SKM-1 treated with dmso at 0.1 percent for 144 hours (cell line): ENCODE measurements around the gene COL19A1.
"Not testable (repeated sequence)": the region's sequence is repeated elsewhere in the genome, so short reads cannot be mapped to it uniquely, and the experiment has no call there.

Experiments
- DNase-seq: peaks from one replicate; lab custom pipeline; 2025; ENCODE audit not compliant: unreplicated experiment; lab: John Stamatoyannopoulos, UW

The COL19A1 gene

GRCh38 chr6:69957985-69958559 is 91.7 kb downstream of the COL19A1 start:
- DNase-seq = no peak

- DNase-seq = no peak
These were observed 92.6 kb downstream of the COL19A1 start for GRCh38 chr6:69958978-69959377.

- not testable (repeated sequence) for DNase-seq
These were observed 99.6 kb downstream of the COL19A1 start for GRCh38 chr6:69965974-69966373.

DNA sequence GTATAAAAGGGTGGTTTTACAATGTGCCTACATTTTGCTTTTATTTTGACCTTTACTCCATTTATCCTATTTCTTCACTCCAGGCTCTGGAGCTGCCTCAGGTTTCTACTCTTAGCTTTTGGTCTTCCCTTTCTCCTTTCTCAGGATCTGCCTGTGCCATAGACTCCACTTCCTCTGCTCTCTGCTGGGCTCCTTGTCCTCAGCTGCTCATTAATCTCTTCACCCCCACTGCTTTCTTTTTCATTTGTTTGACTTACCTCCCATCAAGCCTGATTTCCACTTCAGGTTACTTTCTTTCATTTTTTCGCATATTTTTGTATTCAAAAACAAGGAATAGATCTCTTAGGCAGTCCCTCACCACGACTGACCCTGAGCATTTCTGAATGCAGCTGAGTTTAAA is 106.8 kb downstream of the COL19A1 start:
- DNase-seq = no peak

DNA sequence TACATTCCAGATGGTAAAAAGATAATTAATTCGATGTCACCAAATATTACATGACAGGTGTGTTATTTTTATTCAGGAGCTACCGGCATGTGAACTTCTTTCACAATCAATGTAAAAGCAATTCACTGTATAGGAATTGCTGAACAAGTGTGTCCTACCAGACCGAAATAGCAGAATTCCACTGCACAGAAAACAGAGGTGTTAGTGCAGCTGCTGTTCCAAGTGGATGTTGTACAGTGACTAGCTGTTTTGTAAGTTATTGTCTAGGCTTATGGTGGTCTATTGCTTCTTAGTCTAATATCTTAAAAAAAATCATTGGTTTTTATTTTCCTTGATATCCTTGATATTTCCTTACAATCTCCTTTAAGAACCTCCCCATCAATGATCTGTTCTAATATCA is 107.4 kb downstream of the COL19A1 start:
- no peak for DNase-seq

DNA sequence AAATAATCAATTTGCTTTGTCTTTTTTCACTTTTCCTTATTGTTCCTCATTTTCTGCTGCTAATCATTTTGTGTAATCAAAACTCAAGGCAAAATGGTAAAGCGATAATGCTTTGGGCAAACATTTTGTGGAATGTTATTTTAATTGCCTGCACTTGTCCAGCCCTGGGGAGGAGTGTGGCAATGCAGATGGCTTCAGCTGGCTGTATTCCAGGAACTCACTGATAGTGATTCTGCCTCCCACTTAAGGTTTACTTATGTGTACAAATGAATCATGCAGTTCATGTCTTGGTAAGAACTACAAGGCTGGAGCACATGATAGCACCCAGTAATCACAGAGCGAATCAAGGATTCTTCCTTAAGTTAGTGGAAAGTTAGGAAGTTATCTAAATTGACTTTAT is 107.8 kb downstream of the COL19A1 start:
- DNase-seq = no peak

- DNase-seq = no peak
These were observed 110.3 kb downstream of the COL19A1 start for GRCh38 chr6:69976591-69977090.

DNA sequence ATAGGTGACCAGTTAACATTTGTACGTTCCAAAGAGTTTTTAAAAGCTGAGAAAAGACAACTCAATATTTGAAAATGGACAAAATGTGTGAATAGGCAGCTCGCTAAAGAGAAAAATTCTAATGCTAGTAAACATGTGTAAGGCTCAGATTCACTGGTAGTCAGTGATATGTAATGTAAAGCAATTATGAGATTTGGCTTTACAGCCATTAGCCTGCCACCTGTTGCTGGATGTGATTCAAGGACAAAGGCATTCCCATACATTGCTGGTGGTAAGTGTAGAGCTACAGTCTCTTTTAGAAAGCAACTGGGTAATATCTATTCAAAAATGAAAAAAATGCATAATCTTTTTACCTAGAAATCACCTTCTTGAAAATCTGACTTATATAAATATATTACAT is 114.3 kb downstream of the COL19A1 start:
- no peak for DNase-seq

DNA sequence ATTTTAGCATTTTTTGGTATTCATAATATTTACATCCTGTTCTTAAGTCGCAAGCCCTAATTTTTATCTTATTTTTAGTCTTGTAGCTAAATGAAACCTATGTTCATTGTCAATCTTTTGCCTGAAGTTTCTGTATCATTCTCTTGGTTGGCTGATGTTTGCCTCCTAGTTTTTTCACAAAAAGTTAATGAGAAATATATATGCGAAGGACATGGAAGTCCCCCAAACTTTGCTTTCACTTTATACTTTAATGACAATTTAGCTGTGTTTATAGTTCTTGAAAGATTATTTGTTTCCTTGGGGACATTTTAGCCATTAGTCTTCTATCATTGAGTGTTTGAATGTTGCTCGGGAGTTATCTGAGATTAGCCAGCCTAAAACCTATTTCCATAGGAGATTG is 118.2 kb downstream of the COL19A1 start:
- no peak for DNase-seq

DNA sequence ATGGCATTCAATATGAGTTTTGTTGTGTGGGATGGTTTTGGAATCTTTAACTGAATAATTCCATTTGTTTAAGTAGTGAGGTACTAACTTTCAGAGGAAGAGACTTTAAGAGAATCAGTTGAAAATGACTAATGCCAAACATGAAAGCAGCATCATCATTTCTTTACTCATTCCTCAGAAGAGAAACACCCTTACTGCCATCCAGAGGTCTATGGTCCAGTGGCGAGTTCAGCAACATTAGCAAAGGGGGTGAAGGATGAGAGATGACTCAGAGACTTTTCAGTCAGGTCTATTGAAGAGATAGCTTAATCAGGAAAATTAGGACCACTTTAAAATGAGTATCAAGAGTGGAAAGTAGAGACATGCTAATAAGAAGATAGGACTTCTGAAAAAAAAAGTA is 118.8 kb downstream of the COL19A1 start:
- DNase-seq = no peak

GRCh38 chr6:69987550-69987949 is 121.2 kb downstream of the COL19A1 start:
- no peak for DNase-seq

DNA sequence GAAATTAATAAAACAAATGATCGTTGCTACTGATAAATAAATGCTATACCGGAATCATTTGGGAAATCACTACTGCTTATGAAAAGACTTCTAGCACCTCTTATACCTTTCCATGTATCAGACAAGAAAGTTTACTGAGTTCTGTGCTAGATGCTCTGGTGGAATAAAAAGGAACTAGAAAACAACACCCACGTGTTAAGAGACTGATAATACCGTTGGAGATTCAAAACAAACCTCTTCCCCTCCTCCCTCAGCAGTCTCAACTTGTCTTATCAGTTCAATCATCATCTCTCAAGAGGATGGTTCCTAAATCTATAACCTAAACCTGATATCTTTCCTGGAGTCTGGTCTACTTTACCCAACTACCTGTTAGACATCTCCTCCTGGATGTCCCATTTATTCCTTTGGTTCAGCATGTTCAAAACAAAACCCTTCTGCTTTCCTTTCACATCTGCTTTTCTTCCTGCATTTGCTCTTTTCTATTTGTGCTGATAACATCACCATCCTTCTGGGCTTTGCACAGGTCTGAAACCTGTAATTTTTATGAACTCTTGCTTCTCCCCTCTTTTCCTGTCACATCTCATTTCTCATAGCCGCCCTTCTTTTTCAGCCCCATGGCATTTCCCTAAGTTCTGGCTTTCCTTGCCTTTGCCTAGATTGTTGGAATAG is 122.2 kb downstream of the COL19A1 start:
- DNase-seq = no peak

- no peak for DNase-seq
These were observed 127.9 kb downstream of the COL19A1 start for GRCh38 chr6:69994251-69994650.

DNA sequence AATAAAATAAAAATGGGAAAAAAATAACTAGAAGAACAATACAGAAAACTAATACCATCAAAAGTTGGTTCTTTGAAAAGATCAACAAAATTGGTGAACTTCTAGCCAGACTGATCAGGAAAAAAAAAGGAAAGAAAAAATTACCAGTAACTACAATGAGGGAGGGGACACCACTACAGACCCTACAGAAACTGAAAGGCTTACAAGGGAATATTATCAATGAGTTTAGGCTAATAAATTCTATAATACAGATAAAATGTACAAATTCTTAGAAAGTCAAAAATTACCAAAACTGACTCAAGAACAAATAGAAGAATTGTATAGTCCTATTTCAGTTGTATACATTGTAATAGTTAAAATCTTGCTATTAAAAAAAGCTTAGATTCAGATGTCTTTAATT is 141.8 kb downstream of the COL19A1 start:
- no peak for DNase-seq

DNA sequence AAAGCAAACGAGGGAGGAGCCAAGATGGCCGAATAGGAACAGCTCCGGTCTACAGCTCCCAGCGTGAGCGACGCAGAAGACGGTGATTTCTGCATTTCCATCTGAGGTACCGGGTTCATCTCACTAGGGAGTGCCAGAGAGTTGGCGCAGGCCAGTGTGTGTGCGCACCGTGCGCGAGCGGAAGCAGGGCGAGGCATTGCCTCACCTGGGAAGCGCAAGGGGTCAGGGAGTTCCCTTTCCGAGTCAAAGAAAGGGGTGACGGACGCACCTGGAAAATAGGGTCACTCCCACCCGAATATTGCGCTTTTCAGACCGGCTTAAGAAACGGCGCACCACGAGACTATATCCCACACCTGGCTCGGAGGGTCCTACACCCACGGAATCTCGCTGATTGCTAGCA is 144.0 kb downstream of the COL19A1 start:
- not testable (repeated sequence) for DNase-seq

GRCh38 chr6:70023201-70023600 is 156.8 kb downstream of the COL19A1 start:
- not testable (repeated sequence) for DNase-seq

DNA sequence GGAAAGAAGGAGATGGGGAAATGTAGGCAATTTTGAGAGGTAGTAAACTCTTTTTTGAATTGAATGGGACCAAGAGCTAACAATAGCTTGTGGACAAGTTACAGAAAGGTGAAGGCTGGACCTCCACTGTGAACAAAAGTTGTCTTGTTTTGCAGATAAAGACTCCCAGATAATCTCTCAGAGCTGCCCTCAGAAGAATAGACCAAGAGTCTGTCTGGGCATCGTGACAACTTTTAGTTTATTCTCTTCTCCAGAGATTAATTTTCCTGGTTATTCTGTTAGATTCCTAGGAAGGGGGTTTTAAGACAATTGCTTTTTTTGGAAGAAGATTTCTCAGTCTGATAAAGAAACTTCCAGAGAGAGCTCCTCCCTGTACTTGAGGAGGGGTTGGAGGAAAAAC is 161.9 kb downstream of the COL19A1 start:
- no peak for DNase-seq

DNA sequence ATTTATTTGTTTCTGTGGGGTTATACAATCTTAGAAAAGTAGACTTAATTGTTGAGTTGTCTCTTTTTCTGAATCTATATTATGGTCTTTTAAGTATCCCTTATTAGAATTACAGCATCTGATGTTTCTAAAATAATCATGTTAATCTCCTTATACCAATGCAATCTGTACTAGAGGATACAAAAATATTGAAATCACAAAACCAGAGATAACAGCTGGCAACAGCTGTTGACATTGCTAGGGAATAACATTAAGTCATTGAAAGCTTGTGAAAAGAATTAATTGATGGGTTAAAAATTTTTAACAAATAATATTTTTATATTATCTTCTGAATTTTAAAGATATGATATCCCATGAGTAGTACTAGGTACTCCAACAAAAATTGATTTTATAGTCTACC is 162.6 kb downstream of the COL19A1 start:
- DNase-seq = no peak

DNA sequence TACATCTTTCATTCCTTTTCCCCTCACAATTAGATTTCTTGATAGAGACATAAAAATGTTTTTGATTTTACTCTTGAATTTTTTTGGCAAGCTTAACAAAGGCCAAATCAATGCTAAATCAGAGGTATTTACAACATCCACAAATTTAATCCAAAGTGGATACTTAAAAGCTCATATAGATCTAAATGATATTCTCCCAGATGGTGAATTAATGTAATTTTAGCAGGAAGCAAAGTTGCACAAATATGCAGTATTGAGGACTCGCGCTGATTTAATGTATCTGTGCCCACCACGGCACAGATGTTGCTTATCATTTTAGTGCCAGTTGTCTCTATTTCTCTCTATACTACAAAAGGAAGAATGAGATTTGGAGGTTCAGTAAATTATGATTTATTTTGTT is 167.4 kb downstream of the COL19A1 start:
- DNase-seq = no peak

DNA sequence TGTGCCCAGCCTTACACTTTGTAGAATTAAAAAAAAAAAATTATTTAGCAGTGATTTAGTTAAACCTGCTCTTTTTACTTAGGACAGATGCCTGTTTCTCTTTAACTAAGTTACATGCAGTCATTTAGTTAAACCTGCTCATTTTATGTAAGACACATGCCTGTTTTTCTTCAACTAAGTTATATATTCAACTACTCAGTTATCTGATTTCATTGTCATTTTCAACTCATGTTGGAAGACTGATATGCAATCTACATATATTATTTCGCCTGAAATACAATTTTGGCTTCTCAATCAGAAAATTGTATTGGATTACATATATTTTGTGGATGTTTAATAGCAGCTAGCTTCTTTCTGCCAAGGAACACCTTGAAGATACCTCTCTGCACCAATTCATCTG is 171.1 kb downstream of the COL19A1 start:
- DNase-seq = no peak

GRCh38 chr6:70040766-70041165 is 174.4 kb downstream of the COL19A1 start:
- no peak for DNase-seq

DNA sequence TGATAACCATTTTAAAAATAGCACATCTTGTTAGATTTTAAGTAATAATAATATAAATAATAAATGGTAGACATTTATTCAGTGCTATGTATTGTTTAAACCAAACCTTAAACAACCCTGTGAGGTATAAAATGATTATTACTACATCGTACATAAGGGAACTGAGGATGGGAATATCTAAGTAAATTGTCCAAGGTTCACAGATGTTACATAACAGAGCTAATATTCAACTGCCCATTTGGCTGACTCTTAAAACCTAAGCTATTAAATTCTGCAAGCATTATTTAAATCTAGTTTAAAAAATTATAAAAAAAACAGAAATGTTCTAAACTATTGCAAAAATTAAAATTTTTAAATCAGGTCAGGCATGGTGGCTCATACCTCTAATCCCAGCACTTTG is 175.1 kb downstream of the COL19A1 start:
- DNase-seq = no peak

- DNase-seq = no peak
These were observed 179.1 kb downstream of the COL19A1 start for GRCh38 chr6:70045413-70045812.
